Stimulated activated CD4-positive, alpha-beta T cell treated with anti-CD3 and anti-CD28 coated beads, TNF-alpha, amount 100 ng/mL, for 4 hours (primary cell): ENCODE measurements around the gene WFS1.
A peak's percentile ranks its signal among the peaks of the same experiment; 100 is the strongest.

Experiments used
- DNase-seq, 3 experiments: peaks; one replicate each; pipeline ENCODE4 v3.0.0-alpha.2; 2020; ENCODE audit warnings: low read depth in 3 of 3

Gene WFS1

DNA sequence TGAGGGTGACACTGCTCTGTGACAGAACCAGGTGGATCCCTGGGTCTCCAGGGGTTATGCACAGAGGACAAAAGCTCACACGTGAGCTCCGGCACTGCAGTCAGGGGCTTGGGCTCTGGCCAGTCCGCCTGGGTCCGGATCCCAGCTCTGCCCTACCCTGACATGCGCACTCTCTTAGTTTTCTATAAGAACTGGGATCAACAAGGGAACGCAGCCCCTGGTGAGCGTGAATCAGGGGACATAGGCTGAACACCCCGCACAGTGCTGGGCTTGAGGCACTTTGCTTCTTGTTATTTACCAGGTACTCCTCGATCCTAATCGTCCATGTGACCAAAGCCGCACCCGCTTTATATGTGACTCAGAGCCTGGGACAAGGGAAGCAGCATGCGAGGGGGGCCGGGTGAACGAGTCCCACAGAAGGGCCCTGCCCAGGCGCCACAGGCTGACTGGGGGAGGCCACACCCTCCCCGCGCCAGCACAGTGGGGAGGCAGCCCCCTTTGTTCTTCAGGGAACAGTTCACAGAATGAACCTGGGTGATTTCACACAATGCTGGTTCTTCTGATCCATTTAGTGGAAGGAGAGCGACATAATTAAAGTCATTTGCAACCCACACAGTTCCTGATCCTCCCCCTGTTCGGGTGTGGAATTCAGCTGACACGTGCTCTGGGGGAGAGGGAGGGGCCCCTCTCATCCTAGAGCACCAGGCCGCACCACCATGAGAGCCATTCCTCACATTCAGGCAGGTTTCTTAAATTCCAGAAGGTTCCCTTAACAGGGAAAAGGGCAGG is 55.5 kb downstream of the WFS1 start:
- DNase-seq, result no peak

DNA sequence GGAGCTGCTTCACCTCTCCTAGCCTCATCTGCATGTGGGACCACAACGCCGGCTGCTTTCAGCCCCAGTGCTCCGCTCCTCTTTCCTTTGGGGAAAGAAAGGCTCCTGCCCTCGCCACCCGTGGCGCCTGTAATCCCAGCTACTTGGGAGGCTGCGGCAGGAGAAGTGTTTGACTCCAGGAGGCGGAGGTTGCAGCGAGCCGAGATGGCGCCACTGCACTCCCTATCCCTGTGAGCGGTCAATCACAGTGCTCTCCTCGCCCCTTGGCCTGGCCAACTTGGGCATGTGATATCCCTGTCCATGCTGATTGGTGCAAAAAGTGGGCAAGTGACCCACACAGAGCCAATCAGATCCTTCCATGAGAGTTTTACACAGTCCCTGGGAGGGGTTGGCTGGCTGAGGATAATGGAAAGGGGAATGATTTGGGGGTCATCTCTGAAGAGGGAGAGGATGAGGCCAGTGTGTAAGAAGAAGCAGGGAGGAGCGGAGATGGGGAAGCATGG is 56.2 kb downstream of the WFS1 start:
- no peak for DNase-seq

DNA sequence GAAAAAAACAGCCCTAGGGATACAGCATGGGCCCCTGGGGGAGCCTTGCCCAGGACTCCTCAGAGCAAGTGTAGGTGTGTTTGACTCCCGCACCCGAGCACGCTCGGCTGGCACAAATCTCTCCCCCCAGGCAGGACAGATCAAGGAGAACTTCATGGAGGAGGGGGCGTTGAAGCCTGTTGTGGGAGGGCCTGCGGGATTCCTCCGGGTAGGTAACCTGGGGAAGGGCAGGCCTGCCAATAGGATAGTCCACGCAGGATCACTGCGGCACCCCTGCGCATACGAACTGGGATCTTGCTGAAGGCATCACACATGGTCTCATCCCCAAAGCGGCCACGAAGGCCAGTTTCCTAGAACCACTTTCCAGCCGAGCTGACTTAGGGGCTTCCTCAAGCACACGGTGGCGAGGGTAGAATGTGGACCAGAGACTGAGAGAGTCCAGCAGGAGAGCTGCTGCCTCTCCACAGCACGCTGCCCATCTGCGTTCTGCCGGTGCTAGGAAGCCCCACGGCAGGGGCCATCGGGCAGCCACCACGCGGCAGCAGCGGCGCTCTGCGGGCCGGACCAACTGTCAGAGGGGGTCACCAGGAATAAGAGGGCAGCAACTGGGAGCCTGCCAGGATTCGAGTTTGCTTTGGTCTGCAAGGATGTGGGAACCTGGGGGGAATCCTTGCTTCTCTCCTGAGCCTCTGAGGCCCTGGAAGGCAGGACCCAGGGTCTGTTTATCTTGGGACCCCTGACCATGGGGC is 56.8 kb downstream of the WFS1 start:
- DNase-seq, result no peak

DNA sequence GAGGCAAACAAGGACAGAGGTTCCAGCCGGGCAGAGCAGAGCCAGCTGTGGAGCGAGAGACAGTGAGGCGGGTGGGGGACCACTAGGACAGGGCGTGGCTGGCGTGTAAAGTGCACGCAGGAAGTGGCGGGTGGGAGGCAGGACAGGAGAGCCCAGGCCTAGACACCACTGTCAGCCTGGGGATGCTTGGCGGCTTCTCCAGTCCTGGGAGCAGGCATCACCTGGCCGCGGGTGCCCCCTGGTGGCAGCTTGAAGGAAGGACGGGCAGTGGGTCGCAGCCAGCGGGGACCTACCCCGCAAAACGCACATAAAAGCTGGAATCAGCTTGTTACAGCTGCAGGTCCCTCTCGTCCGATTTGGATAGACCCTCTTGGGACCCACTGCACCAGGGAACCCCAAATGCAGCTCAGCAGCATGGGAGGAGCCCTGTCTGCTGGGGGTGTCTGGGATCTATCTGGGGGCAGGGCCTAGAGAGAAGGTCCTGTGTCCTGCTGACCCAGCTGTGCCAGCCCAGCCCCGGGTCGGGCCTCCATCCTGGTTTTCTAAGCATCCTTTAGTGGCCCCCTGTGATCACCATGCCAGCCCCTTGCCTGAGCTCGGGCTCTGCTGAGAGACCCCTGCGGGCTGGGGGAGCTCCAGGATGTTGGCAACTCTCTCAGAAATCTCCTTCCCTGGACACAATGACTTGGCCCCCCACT is 57.7 kb downstream of the WFS1 start:
- DNase-seq, result peak; percentile 51 to 68 (median 64)

DNA sequence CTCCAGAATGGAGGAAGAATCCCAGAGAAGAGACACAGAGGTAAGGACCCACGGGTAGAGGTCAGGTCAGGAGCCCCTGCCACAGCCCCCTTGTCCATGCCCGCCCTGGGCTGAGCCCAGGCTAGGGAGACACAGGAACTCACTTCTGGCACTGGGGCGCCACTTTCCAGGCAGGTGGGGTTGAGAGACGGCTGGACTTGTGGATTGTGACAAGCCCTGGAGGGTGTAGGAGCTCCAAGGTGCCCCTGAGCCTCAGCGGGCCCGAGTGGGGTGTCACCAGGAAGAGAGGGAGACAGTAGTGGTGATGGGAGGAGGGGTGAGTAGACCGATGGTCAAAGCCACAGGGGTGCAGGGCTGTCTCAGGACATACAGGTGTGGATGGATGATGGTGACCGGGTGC is 58.9 kb downstream of the WFS1 start:
- DNase-seq, result no peak

DNA sequence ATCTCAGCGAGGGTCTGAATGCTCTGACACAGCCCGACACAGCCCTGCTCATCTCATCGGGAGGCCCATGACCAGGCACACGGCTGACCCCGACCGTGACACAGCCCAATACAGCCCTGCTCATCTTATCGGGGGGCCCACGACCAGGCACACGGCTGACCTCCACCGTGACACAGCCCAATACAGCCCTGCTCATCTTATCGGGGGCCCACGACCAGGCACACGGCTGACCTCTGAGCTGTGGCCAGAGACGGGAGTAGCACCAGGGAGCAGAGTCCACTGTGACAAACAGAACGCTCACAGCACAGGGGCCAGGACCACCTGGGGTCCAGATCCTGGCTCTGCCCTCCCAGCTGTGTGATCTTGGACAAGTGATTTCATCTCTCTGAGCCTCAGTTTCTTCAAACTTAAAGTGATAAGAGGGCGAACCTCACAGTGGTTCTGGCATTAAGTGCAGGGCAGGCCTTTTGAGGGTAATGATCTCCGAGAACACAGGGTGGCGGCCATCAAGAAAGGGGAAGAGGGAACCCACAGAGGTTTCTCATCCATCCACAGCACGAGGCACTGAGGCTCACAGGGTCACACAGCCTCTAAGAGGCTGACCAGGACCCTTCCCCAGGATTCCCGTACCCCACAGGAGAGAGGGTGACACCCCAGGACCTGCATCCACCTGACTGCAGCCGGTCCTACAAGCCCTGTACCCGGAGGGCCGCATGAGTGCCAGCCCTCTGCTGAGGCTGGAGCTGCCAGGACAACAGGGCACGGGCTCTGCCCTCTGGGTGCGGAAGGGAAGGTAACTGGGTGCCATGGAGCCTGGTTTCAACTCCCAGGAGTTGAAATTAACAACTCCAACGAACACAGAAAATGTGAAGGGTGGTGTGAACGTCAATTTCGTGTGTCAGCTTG is 60.1 kb downstream of the WFS1 start:
- no peak for DNase-seq

DNA sequence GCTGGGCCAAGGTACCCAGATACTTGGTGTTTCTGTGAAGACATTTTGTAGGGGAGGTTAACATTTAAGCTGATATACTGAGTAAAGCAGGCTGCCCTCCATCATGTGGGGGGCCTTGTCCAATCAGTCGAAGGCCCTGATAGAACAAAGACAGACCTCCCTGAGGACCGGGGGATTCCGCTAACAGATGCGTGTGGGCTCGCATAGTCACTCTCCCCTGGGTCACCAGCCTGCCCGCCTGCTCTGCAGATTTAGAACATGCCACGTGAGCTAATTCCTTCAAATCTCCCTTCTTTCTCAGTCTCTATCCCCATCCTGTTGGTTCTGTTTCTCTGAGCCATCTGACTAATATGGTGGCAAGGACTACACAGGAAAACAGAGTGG is 60.7 kb downstream of the WFS1 start:
- DNase-seq, result no peak

DNA sequence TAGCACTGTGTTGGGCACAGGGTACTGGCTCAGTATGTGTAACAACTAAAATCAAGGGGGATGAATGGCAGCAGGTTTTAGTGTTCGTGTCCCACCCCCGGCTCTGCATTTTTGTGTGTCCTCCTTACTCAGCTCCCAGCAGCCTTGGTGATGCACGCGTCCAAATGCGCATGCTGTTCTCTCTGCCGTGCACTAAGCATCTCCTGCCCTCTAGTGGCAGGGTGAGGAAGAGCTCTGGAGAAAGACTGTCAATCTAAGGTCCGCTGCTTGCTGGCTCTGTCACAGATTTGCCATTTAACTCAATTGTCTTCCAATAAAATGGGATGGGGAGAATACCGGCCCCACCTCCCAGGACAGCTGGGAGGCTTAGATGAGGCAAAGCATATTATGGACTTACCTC is 61.4 kb downstream of the WFS1 start:
- no peak for DNase-seq

DNA sequence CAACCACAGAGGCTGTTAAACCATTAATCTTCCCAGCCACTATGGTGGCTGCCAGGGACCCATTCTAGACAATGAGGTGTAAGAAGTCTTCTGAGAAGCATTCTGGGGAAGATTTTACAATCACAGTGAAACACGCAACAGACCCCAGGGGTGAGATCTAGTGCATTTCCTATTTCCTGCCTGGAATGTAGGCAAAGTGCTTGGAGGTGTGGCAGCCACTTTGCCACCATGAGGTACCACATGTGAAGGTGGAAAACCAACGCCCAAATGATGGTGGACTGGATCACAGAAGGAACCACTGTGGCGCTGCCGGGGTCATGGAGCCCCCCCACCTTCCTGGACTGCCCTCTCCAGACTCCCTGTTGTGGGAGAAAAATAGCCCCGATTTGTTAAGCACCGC is 61.8 kb downstream of the WFS1 start:
- no peak for DNase-seq

DNA sequence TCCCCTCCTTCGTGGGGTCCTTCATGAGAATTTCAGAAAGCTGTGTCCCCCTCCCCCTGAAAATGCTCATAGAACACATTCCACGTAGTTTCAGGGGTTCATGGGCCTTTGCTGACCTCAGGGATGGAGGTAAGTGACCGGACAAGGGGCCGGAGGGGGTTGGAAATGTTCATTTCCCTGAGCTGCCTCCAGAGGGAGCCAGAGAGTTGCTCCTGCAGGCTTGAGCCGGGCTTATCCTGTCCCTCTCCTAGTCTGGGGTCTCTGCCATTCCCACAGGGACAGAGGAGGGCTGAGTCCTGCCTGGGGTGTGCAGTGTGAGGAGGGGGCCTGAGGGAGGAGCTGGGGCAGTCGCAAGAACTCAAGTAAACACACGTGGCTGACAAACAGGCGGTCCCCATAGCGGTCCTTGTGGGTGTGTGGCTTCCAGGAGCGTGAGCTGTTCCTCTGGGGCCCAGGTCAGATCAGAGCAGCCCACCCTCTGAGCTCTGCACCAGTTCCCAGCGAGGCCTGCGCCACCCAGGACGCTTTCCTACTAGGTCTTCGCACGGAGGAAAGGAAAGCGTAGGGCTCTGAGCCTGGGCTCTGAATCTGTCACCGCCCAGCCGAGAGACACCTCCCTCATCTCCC is 62.5 kb downstream of the WFS1 start:
- no peak for DNase-seq

DNA sequence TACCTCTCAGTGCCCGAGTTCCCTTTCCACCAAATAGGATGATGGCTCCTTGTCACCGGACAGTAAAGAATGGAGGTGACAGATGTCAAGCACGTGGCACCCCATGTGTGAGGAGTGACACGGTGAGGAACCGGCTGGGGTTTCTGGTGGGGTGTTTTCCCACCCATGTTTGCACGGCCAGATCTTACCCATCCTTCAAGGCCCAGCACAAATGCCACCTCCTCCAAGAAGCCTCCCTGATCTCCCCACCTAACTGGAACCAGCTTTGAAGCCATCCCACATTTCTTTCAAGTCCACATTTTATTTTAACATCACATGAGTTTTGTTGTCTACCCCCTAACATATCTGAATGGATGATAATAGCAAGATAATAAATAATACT is 63.0 kb downstream of the WFS1 start:
- DNase-seq, result no peak

DNA sequence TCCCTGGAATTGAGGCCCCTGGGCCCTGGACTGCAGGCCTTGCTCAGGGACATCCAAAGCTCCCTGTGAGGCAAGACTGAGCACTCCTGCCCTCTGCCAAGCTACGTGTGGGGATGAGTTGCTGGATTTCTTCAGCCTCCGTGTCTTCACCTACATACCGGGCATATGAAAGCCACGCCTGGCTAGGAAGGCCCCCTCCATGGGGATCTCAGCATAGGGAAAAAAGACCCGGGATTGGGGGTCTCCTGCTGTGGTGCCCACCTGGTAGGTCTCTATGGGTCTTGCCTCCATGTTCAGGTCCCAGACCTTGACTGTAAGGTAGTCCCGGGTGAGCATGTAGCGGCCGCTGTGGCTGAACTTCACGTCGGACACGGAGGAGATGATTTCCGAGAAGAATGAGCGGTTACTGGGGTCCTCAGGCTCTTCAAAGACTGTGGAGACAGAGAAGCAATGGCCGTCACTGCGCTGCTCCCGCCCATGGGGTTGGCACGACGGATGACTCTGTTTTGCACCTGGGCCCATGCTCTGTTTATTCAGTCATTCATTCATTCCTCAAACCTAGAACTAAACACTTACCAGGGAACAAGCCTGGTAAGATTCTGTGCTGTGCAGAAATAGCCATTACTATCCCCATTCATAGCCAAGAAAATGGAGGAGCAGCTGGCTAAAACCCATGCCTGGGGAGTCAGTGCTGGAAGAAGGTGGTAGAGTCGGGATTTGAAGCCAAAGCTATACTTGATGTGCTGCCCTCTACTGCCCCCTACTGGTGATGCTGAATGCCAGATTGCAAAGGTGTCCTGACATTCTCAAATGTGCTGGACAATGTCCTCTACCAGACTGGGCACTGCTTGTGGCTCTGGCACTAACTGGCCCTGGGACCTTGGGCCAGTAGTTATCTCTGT is 63.9 kb downstream of the WFS1 start:
- DNase-seq, result no peak

DNA sequence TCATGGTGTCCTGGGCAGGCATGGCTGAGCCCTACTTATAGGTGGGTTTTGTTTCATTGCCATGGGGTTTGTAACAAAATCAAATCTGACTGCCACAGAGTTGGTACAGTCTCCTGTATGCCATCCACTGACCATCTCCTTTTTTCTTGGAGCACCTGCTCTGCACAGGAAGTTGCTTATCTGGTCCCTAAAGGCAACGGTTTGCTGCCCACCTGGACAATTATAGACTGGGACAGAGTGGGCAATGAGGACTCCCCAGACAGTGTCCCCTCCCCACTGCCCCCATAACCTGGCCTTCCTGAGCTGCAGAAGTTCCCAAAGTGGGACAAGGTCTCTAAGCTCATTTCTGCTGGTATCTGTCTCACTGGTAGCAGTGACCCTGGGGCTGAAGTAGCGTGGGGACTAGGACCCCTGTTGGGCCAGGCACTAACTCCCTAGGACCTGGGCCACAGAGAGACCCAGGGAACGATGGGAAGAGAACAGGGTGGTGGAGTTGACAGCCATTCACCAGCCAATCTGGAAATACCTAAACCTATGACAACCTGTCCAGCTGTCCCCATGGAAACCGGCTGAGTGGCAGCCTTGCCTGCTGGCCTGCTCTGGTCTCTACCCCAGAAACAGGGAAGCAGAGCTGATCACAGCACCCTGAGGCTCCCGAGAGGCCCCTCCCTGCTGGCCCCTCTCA is 64.7 kb downstream of the WFS1 start:
- no peak for DNase-seq

DNA sequence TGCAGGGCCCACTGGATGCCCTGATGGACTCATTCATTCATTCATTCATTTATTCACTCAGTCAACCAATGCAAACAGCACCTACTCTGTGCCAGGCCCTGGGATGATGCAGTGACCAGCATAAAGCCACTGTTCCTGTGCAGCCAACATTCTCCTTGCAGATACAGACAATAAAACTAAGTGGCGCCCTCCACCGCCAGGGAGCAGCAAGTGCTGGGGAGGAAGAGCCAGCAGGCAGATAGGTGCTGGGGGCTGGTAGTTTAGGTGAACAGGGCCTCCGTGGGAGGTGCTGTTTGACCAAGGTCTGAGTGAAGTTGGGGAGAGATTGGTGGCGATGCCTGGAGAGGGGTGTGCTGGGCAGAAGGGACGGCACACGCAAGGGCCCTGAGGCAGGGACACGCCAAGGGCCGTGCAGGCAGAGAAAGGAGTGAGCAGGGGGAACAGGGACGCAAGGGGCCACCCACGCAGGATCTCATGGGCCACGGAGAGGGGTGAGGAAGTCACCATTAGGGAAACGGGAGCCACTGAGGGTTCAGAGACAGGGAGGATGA is 65.5 kb downstream of the WFS1 start:
- DNase-seq, result no peak

DNA sequence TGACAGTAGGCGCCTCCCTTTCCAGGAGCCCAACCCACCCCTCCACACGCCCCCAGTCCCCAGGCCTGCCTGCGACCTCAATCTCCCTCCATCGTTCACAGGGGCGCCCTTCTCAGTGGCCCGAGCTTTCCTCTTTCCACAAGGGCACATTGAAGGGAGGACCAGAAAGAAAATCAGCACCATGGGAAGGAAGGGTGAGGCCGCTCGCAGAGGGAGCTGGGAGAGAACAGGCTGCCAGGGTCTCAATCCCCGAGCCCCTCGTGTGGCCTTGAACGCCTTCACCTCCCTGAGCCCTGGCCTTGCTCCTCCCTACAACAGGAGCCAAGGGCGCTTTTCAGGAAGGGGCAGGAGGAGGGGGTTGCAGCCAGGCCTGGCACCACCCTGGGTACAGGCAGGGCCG is 66.5 kb downstream of the WFS1 start:
- DNase-seq, result no peak

DNA sequence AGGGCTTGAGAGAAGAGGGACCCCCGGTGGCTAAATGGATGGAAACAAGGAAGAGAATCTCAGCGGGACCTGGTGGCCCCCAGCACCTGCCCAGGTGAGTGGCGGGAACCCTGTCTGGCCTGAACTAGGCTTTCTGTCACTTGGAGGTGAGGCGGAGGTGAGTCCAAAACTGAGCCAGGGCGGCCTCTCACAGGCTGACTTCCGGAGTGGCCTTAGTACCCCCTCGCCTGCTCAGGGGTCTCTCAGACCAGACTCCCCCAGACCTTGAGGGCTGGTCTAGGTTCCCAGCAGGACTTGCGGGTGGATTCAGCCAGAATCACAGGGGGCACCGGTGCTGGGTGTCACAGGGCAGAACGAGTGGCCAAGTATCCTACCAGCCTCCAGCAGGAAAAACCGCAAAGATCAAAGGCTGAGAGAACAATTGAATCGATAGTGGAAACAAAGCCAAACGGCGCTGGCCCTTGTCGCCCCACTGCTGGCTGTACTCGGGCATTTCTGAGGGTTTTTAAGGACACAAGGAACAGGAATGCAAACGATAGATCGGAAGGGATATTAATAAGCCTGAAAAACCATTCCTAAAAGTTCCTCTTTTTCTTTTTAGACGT is 67.8 kb downstream of the WFS1 start:
- no peak for DNase-seq

DNA sequence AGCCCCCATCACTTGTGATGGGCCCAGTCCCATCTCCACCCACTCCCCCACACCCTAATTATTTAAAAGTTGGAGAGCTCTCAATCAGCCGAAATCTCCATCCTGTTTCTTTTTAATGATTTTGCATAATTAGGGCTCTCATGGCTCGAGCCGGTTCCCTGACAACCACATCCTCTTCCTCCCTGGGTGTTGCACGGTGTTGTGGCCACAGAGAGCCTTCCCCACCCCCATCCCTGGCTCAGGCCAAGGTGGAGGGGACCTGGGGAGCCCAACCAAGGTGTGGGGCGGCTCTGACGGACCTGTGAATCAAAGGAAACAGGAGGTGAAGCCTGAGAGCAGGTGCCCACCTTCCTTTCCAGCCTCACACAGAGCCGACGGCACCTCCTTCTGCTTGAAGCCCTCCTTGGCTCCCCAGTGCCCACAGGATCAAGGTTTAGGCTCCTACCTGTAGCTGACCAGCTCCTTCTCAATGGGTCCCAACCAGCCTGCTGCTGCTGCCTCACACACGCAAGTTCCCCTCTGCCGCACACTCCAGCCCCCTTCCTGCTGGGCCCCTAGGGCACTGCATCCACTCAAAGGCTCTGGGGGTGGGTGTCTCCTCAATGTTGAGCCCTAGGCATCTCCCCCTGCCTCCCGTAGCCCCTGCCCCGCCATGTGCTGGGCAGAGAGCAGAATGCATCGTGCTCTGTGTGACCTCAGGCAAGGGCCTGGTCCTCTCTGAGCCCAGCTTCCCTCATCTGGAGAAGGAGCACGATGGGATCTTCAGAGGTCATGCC is 68.7 kb downstream of the WFS1 start:
- no peak for DNase-seq
